PC-9 (cell line): ENCODE measurements around the gene GTF2A2.

Experiments
- EZH2 ChIP-seq: fragments of 200-600 bp; sonication (generic); IDR thresholded peaks from 2 replicates; pipeline ENCODE4 v1.8.0; 2017; ENCODE audit warnings: antibody characterized with exemption, low read depth
- TF ChIP-seq, protein P1 (sequence below): fragments of 200-600 bp; sonication (generic); conservative IDR thresholded peaks from 2 replicates; pipeline ENCODE4 v1.6.1; 2017; ENCODE audit warnings: mixed run types, antibody characterized with exemption, mild to moderate bottlenecking, moderate library complexity

DNA sequence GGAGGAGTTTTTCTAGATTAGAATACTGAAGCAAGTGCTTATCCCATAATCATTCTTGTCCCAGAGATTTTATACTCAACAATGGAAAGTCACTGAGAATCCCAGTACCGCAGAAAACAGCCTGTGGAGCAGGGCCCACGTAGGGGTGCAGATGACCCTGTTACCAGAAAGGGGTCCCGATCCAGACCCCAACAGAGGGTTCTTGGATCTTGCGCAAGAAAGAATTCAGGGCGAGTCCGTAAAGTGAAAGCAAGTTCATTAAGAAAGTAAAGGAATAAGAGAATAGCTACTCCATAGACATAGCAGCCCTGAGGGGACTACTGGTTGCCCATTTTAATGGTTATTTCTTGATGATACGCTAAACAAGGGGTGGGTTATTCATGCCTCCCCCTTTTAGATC, 43.2 kb downstream of the GTF2A2 start:
- TF ChIP-seq, protein P1, sequence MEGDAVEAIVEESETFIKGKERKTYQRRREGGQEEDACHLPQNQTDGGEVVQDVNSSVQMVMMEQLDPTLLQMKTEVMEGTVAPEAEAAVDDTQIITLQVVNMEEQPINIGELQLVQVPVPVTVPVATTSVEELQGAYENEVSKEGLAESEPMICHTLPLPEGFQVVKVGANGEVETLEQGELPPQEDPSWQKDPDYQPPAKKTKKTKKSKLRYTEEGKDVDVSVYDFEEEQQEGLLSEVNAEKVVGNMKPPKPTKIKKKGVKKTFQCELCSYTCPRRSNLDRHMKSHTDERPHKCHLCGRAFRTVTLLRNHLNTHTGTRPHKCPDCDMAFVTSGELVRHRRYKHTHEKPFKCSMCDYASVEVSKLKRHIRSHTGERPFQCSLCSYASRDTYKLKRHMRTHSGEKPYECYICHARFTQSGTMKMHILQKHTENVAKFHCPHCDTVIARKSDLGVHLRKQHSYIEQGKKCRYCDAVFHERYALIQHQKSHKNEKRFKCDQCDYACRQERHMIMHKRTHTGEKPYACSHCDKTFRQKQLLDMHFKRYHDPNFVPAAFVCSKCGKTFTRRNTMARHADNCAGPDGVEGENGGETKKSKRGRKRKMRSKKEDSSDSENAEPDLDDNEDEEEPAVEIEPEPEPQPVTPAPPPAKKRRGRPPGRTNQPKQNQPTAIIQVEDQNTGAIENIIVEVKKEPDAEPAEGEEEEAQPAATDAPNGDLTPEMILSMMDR, result no peak
- TF ChIP-seq EZH2, result no peak
